Fibroblast of pulmonary artery (primary cell): ENCODE data around the gene SFN.

Experiments
- DNase-seq: peaks from one replicate; pipeline ENCODE4 v3.0.0-alpha.2; 2010; ENCODE audit warnings: low read depth
- H3K4me3 ChIP-seq: replicated peaks from 2 replicates; pipeline ENCODE4 v1.5.1; 2011; ENCODE audit warnings: low read depth, mild to moderate bottlenecking, control low read depth, low read length, moderate library complexity
- TF ChIP-seq, protein P1 (sequence below): IDR thresholded peaks from 2 replicates; pipeline ENCODE4 v1.5.1; 2011; ENCODE audit warnings: mild to moderate bottlenecking, control low read depth, low read length, inconsistent platforms; ENCODE audit errors: missing control alignments

SFN gene

DNA sequence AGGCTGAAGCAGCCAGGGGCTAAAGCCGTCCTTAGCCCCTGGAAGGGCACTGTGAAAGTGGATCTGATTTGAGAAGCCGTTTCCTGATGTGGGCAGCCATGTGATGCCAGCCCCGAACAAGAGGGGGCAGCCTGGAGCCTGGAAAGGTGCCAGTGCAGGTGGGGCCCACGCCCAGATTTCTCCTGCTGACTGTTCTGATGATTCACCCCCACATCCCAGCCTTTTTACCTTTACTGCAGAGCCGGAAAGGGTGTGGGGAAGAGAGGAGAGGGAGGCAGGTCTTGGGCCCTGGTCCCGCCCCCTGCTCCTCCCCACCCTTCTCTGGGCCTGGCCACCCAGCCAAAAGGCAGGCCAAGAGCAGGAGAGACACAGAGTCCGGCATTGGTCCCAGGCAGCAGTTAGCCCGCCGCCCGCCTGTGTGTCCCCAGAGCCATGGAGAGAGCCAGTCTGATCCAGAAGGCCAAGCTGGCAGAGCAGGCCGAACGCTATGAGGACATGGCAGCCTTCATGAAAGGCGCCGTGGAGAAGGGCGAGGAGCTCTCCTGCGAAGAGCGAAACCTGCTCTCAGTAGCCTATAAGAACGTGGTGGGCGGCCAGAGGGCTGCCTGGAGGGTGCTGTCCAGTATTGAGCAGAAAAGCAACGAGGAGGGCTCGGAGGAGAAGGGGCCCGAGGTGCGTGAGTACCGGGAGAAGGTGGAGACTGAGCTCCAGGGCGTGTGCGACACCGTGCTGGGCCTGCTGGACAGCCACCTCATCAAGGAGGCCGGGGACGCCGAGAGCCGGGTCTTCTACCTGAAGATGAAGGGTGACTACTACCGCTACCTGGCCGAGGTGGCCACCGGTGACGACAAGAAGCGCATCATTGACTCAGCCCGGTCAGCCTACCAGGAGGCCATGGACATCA lies at the start of gene SFN:
SFN (plus strand) TSS at position 369 of the 904 bp plus-strand sequence; CDS start at position 433, 64 bp downstream.
- TF ChIP-seq, protein P1, sequence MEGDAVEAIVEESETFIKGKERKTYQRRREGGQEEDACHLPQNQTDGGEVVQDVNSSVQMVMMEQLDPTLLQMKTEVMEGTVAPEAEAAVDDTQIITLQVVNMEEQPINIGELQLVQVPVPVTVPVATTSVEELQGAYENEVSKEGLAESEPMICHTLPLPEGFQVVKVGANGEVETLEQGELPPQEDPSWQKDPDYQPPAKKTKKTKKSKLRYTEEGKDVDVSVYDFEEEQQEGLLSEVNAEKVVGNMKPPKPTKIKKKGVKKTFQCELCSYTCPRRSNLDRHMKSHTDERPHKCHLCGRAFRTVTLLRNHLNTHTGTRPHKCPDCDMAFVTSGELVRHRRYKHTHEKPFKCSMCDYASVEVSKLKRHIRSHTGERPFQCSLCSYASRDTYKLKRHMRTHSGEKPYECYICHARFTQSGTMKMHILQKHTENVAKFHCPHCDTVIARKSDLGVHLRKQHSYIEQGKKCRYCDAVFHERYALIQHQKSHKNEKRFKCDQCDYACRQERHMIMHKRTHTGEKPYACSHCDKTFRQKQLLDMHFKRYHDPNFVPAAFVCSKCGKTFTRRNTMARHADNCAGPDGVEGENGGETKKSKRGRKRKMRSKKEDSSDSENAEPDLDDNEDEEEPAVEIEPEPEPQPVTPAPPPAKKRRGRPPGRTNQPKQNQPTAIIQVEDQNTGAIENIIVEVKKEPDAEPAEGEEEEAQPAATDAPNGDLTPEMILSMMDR = no peak
- no peak within 1 kb of the TSS for H3K4me3 ChIP-seq
- no peak for DNase-seq

DNA sequence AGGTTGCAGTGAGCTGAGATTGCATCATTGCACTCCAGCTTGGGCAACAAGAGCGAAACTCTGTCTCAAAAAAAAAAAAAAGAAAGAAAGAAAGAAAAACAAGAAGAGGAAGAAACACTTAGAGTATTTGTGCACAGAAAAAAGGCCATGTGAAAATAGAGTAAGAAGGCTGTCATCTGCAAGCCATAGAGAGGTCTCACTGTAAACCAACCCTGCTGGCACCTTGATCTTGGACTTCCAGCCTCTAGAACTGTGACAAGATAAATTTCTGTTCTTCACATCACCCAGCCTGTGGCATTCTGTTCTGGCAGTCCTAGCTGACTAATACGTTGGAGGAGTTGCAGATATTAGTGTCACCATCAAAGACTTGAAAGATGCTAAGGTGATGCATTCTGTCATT lies 48.6 kb upstream of the SFN start:
- no peak for DNase-seq
- TF ChIP-seq, protein P1 = no peak
- no peak overlapping the region for H3K4me3 ChIP-seq

GRCh38 chr1:26814893-26815292 lies 48.1 kb upstream of the SFN start:
- TF ChIP-seq, protein P1 = no peak
- H3K4me3 ChIP-seq = no peak overlapping the region

DNA sequence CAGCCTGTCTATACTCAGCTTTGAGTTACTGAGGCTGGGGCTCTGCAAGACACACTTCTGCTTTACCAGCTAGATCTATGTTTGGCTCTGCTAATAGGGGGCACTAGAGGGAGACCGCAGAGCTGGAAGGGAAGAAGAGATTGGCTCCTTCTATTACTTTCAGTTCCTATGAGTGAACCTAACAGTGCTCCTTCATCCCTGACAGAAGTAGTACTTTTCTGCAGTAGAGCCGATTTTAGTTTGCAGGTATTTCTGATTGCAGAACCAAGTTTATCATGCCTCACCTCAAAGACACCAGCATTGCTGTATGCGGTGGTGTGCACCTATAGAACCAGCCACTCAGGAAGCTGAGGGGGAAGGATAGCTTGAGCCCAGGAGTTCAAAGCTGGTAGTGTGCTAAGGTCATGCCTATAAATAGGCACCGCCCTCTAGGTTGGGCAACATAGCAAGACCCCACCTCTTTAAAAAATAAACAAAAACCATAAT lies 42.1 kb upstream of the SFN start:
- TF ChIP-seq, protein P1 = peak; percentile 9
- no peak overlapping the region for H3K4me3 ChIP-seq
- no peak for DNase-seq

More at GRCh38 chr1:26814893-26815292, 48.1 kb upstream of the SFN start:
- DNase-seq = no peak

DNA sequence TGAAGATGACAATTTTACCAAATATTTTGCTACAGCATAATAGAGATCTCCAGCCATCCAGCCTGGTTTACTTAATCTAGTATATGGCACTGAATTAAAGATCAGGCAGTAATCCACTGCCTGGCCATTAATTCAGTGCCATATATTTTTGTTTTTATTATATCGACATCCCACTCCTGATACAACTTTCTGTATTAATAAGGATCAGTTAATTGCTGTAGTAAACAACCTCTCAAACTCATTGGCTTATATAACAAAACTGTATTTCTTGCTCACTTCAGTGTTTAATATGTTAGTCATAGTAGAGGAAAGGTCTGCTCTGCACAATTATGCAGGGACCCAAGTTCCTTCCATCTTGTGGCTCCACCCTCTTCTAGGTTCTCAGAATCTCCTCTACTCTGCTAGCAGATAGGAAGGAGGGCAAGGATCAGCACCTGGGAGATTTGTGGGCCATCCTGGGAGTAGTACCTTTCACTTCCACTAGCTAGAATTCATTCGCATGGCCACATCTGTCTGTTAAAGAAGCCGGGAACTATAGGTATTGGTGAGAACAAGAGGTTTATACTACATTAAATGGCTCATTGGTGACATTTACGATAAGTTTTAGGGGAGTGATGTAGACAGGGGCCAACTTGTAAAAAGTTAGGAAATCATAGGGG lies 40.1 kb upstream of the SFN start:
- TF ChIP-seq, protein P1 = no peak
- no peak for DNase-seq
- no peak overlapping the region for H3K4me3 ChIP-seq

GRCh38 chr1:26824731-26825130 lies 38.2 kb upstream of the SFN start:
- TF ChIP-seq, protein P1 = no peak
- H3K4me3 ChIP-seq = no peak overlapping the region
- DNase-seq = no peak
